ENCODE measurements around the gene SNAP47. TPM values are rescaled to one million over a fixed set of nuclear protein-coding genes. Genes with fewer than 3 reads are reported as not detected.

The SNAP47 gene
- total RNA-seq, 2 donors from 2014 or later: 35.5 to 49.4 TPM

DNA sequence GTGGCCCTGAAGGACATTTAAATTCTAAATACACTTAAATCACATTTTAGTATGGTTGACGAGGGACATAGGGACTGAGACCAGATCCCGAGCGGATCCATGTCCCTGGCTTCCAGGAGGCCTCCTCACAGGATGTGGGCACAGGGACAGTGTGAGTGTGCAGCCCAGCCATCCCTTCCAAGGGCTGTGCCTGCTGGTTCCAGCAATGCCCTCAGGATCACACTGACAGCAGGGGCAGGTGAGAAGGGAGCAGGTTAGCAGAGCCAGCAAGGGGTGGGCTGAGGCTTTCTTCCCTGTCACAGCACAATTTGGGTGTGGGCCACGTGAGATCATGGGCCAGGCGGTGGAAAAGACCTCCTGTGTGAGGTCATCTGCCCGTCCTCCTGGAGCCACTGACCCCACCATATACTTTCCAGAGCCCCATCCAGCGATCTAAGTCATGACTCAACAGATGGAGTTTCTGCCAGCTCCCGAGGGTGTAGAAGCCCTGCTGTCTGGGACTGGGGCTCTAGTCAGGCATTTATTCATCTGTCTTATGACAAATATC, 43.2 kb downstream of the SNAP47 start:
- TF ChIP-seq, protein P1, sequence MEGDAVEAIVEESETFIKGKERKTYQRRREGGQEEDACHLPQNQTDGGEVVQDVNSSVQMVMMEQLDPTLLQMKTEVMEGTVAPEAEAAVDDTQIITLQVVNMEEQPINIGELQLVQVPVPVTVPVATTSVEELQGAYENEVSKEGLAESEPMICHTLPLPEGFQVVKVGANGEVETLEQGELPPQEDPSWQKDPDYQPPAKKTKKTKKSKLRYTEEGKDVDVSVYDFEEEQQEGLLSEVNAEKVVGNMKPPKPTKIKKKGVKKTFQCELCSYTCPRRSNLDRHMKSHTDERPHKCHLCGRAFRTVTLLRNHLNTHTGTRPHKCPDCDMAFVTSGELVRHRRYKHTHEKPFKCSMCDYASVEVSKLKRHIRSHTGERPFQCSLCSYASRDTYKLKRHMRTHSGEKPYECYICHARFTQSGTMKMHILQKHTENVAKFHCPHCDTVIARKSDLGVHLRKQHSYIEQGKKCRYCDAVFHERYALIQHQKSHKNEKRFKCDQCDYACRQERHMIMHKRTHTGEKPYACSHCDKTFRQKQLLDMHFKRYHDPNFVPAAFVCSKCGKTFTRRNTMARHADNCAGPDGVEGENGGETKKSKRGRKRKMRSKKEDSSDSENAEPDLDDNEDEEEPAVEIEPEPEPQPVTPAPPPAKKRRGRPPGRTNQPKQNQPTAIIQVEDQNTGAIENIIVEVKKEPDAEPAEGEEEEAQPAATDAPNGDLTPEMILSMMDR (IDR thresholded peaks at IDR 0.05): no peak
- TF ChIP-seq POLR2A (IDR thresholded peaks at IDR 0.05): no peak
- Histone ChIP-seq H3K27ac (no peak overlapping the region), H3K27me3 (no peaks in the 10 kb centered on the region), H3K4me1 (no peaks in the 10 kb centered on the region), H3K9me3 (no peaks in the 10 kb centered on the region), H3K36me3 (replicated peaks in 1 of 2; ENCODE audit: insufficient read depth in 1 of 2, low read depth in 2 of 2) (no peaks in the 10 kb centered on the region), H3K4me3 (no peak overlapping the region)
- no peak for ATAC-seq
- DNase-seq: peak in 1 of 4 donors; percentile 1
- intact Hi-C loops (cut with DNase I): no loop called here
- 93 to 94% methylated on average over 8 of the region's 8 CpGs for WGBS, 2 donors

DNA sequence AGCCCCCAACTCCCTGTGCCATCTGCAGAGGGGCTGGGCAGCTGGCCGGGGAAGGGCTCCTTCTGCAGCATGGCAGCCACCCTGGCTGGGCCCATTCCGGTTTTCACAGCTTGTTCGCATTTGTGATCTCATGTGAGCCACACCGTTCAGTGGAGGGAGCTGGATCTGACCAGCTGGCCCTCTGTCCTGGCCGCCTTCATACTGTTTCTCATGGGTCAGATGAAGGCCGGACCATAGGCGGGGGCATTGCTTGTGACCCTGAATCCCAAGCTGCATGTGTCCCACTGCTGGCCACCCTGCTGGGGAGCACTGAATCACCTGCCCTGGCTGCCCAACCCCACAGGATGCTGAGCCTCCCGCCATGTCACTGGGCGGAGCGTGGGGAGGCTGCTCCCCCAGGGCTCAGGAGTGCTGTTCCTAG, 43.8 kb downstream of the SNAP47 start:
- H3K4me3 ChIP-seq: no peak overlapping the region
- ATAC-seq (no peak), DNase-seq (peak in 2 of 4 donors; percentile 1 to 9)
- no peak overlapping the region for H3K27ac ChIP-seq
- TF ChIP-seq POLR2A (IDR thresholded peaks at IDR 0.05): no peak
- TF ChIP-seq, protein P1 (IDR thresholded peaks at IDR 0.05): no peak
- no peaks in the 10 kb centered on the region for H3K36me3 ChIP-seq (replicated peaks in 1 of 2; ENCODE audit: insufficient read depth in 1 of 2, low read depth in 2 of 2)
- intact Hi-C loops (cut with DNase I): no loop called here
- no peaks in the 10 kb centered on the region for H3K27me3 ChIP-seq
- no peaks in the 10 kb centered on the region for H3K4me1 ChIP-seq
- no peaks in the 10 kb centered on the region for H3K9me3 ChIP-seq
- WGBS, 2 donors: 90 to 94% methylated on average over 5 to 7 of the region's 10 CpGs

DNA sequence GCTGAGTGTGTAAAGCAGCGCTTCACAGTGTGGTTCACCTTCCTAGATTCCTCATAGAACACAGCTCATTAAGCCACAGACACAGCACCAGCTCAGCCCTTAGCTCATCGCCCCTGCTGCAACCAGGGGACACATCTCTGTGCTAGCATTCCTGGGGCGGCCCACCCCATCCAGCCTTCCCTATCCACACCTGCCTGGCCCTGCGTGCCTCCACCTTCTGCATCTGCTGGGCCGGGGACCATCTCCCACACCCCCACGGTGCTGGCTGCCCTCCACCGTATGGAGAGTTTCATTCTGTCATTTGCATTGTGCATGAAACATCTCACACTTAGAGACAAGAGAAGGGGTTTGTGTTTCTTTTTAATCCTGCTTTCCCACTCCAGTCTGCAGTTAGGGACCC, 44.5 kb downstream of the SNAP47 start:
- no peak for TF ChIP-seq POLR2A (IDR thresholded peaks at IDR 0.05)
- TF ChIP-seq, protein P1 (IDR thresholded peaks at IDR 0.05): no peak
- Histone ChIP-seq H3K4me1 (no peaks in the 10 kb centered on the region), H3K4me3 (no peak overlapping the region), H3K9me3 (no peaks in the 10 kb centered on the region), H3K27ac (no peak overlapping the region), H3K27me3 (no peaks in the 10 kb centered on the region), H3K36me3 (replicated peaks in 1 of 2; ENCODE audit: insufficient read depth in 1 of 2, low read depth in 2 of 2) (no peaks in the 10 kb centered on the region)
- 93 to 95% methylated on average over 7 of the region's 7 CpGs for WGBS, 2 donors
- no peak for ATAC-seq
- peak in 2 of 4 donors; percentile 1 to 3 for DNase-seq
- intact Hi-C loops (cut with DNase I): no loop called here

DNA sequence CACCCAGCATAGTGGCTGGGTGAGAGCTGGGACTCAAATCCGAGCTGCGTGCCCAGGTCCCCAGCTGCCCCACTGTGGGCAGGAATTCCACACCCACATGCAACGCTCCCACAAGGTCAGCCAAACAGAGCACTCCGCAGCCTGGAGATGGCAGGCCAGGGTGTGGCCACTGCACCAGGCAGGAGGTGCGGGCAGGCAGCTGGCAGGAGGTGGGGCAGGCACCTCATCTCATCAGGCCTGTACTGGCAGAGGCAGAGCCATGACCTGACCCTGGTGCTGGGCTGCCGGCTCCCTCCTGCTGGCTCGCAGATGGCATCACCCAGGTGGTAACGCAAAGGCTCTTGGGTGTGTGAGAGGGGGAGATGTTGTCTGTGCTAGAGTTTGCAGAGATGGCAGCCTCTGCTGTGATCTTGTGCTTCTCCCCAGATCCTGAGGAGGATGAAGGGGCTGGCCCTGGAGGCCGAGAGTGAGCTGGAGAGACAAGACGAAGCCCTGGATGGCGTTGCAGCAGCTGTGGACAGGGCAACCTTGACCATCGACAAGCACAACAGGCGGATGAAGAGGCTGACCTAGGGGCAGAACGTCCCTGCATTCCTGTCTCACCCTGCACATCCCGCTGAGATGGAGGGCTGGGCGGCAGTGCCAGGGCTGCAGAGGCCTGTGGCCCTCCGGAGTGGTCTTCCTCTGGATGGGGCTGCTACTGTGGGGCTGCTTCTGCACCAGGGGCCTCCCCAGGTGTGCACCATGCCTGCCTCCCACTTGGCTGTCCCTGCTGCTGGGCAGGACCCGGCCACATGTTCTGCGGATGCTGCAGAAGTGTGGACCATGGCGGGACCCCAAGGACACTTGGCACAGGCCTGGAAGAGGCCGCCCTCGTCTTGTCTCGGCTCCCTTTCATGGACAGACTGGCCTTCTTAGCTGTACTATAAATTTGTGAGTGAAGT, 45.1 kb downstream of the SNAP47 start:
- Histone ChIP-seq H3K27ac (no peak overlapping the region), H3K36me3 (replicated peaks in 1 of 2; ENCODE audit: insufficient read depth in 1 of 2, low read depth in 2 of 2) (no peaks in the 10 kb centered on the region), H3K4me1 (no peaks in the 10 kb centered on the region), H3K9me3 (no peaks in the 10 kb centered on the region), H3K27me3 (no peaks in the 10 kb centered on the region), H3K4me3 (no peak overlapping the region)
- TF ChIP-seq POLR2A (IDR thresholded peaks at IDR 0.05): no peak
- TF ChIP-seq, protein P1 (IDR thresholded peaks at IDR 0.05): no peak
- ATAC-seq (no peak), DNase-seq (peak in 2 of 4 donors; percentile 1 to 7)
- WGBS, 2 donors: 87 to 89% methylated on average over 18 to 23 of the region's 23 CpGs
- intact Hi-C loops (cut with DNase I): no loop called here

Data from body of pancreas (tissue), 4 donors.